B cell (primary cell): ENCODE measurements around the gene SLC7A9. TPM values are rescaled to one million over a fixed set of nuclear protein-coding genes. Genes with fewer than 3 reads are reported as not detected.

Experiments
- ATAC-seq: fragments of 200-7000 bp; cut with Tn5 transposase; one replicate; pipeline ENCODE4 v1.10.0; 2021; ENCODE audit warnings: low read depth, mild to moderate bottlenecking, moderate number of reproducible peaks, moderate library complexity
- CTCF ChIA-PET: fragments of 350-600 bp; sonication (Branson Sonifier 250); formaldehyde crosslinking; loops from one replicate; lab custom pipeline; 2021; ENCODE audit warnings: antibody characterized with exemption, inconsistent platforms; lab: Charles Lee
- POLR2A ChIA-PET: fragments of 350-600 bp; sonication (Branson Sonifier 250); formaldehyde crosslinking; loops from one replicate; lab custom pipeline; 2021; ENCODE audit warnings: antibody characterized with exemption; lab: Charles Lee
- DNase-seq: peaks from one replicate; pipeline ENCODE4 v3.0.0; 2013
- H2AFZ ChIP-seq: 2 replicates; pipeline ENCODE4 v1.6.1; 2012; ENCODE audit warnings: mild to moderate bottlenecking, low read depth, low read length; ENCODE audit not compliant: insufficient read depth, poor library complexity, severe bottlenecking
- H3K27ac ChIP-seq, 2 donors: 1 replicate in 1 of 2; 2 replicates in 1 of 2; pipeline ENCODE4 v1.5.1; 2012 to 2013; ENCODE audit warnings: low read length in 2 of 2, mild to moderate bottlenecking in 2 of 2, moderate library complexity in 1 of 2
- H3K27me3 ChIP-seq, 4 experiments: fragments of 200-600 bp in 1 of 4; sonication (generic) in 1 of 4; replicated peaks in 1 of 4; 1 replicate in 2 of 4; 2 replicates in 2 of 4; pipeline versions ENCODE4 v1.6.1 to v1.7.0; 2013 to 2016; ENCODE audit warnings: low read length in 3 of 4, mild to moderate bottlenecking in 2 of 4, mixed read lengths in 1 of 4, moderate library complexity in 1 of 4; ENCODE audit not compliant: insufficient read depth in 4 of 4, control insufficient read depth in 3 of 4; ENCODE audit errors: control extremely low read depth in 1 of 4
- H3K36me3 ChIP-seq, 2 experiments: replicated peaks in 1 of 2; 1 replicate in 1 of 2; 2 replicates in 1 of 2; pipeline versions ENCODE4 v1.6.1 to v1.7.1; 2013; ENCODE audit warnings: low read length in 1 of 2; ENCODE audit not compliant: insufficient read depth in 2 of 2, control insufficient read depth in 1 of 2; ENCODE audit errors: control extremely low read depth in 1 of 2, extremely low read depth in 1 of 2
- H3K4me1 ChIP-seq, 2 donors: fragments of 200-600 bp in 1 of 2; sonication (generic) in 1 of 2; 1 replicate in 1 of 2; 2 replicates in 1 of 2; pipeline versions ENCODE4 v1.5.1 to v1.6.1; 2013 to 2017; ENCODE audit warnings: low read length in 2 of 2; ENCODE audit not compliant: control insufficient read depth in 2 of 2, insufficient read depth in 2 of 2
- H3K4me2 ChIP-seq: replicated peaks from 2 replicates; pipeline ENCODE3; 2012; ENCODE audit warnings: mild to moderate bottlenecking, low read depth, low read length; ENCODE audit not compliant: poor library complexity, severe bottlenecking
- H3K4me3 ChIP-seq, 5 experiments: fragments of 200-600 bp in 1 of 5; sonication (generic) in 1 of 5; 1 replicate in 3 of 5; 2 replicates in 2 of 5; pipeline versions ENCODE4 v1.5.1 to v1.7.0; 2011 to 2016; ENCODE audit warnings: low read length in 4 of 5, mild to moderate bottlenecking in 4 of 5, low read depth in 2 of 5, control low read depth in 1 of 5, moderate library complexity in 1 of 5; ENCODE audit not compliant: insufficient read depth in 1 of 5; ENCODE audit errors: control extremely low read depth in 1 of 5, extremely low read depth in 1 of 5
- H3K79me2 ChIP-seq: fragments of 200-600 bp; sonication (generic); one replicate; pipeline ENCODE4 v1.6.0; 2016; ENCODE audit warnings: low read length; ENCODE audit not compliant: control insufficient read depth, insufficient read depth
- H3K9ac ChIP-seq: fragments of 200-600 bp; sonication (generic); 2 replicates; pipeline ENCODE4 v1.6.1; 2017; ENCODE audit warnings: mild to moderate bottlenecking, low read length, moderate library complexity
- H3K9me3 ChIP-seq, 3 donors: one replicate each; pipeline versions ENCODE4 v1.6.1 to v1.7.1; 2013; ENCODE audit warnings: low read length in 2 of 3; ENCODE audit not compliant: control insufficient read depth in 2 of 3, insufficient read depth in 1 of 3; ENCODE audit errors: control extremely low read depth in 1 of 3
- H4K20me1 ChIP-seq: 2 replicates; pipeline ENCODE4 v1.6.0; 2012; ENCODE audit warnings: mild to moderate bottlenecking, low read length; ENCODE audit not compliant: insufficient read depth, control insufficient read depth, poor library complexity, severe bottlenecking
- H3K27ac Mint-ChIP-seq: one replicate; pipeline ENCODE4 v1.8.0; 2021; ENCODE audit warnings: mixed read lengths
- H3K27me3 Mint-ChIP-seq: one replicate; pipeline ENCODE4 v1.8.0; 2021; ENCODE audit warnings: mixed read lengths
- H3K4me1 Mint-ChIP-seq: one replicate; pipeline ENCODE4 v1.8.0; 2021; ENCODE audit warnings: mixed read lengths
- H3K4me3 Mint-ChIP-seq: one replicate; pipeline ENCODE4 v1.8.0; 2021; ENCODE audit warnings: mixed read lengths
- H3K9me3 Mint-ChIP-seq: one replicate; pipeline ENCODE4 v1.8.0; 2022; ENCODE audit warnings: mixed read lengths; ENCODE audit not compliant: insufficient read depth
- CTCF ChIP-seq: fragments of 200-600 bp; IDR thresholded peaks from one replicate; pipeline ENCODE4 v1.8.0; 2022; ENCODE audit warnings: antibody characterized with exemption, mild to moderate bottlenecking
- EZH2 ChIP-seq: IDR thresholded peaks from 2 replicates; pipeline ENCODE4 v1.6.1; 2012; ENCODE audit warnings: borderline replicate concordance, low read depth, mild to moderate bottlenecking, moderate library complexity, low read length; ENCODE audit not compliant: insufficient read depth, poor library complexity, severe bottlenecking
- WGBS: methylation state at CpG from one replicate; pipeline ENCODE4 v1.1.5; 2013; ENCODE audit warnings: missing lambda C conversion rate; ENCODE audit not compliant: insufficient coverage; 5-methylcytosine and 5-hydroxymethylcytosine counted together
- intact Hi-C: fragments of 100-400 bp; cut with micrococcal nuclease; formaldehyde crosslinking; loops from one replicate; pipeline ENCODE4 v1.10.0; 2022
- polyA plus RNA-seq: library from polyadenylated mRNA; depleted of rRNA; stranded (reverse); fragments of >200 nt; gene quantifications from 2 replicates; pipeline ENCODE4 v1.2.3, GENCODE V29; 2012
- total RNA-seq, 2 donors: library from RNA; stranded (reverse); fragments of 120-200 nt in 1 of 2; gene quantifications; 1 replicate in 1 of 2; 2 replicates in 1 of 2; pipeline versions ENCODE4 v1.2.3 to v1.2.4, GENCODE V29; 2013 to 2022

Gene SLC7A9
- total and polyA plus RNA-seq, 2 donors (not counting 1 experiment from before 2014, with no cell fraction given): 0.19 to 0.62 TPM

GRCh38 chr19:32819419-32820400 lies 49.9 kb downstream of the SLC7A9 start:
- Mint-ChIP-seq H3K4me3 (no peak overlapping the region), H3K27ac (no peak overlapping the region), H3K4me1 (no peaks in the 10 kb centered on the region), H3K27me3 (peaks cover 39% of the 10 kb centered on the region), H3K9me3 (no peaks in the 10 kb centered on the region)
- H3K27me3 ChIP-seq: peaks cover 0 to 3% (median under 1%) of the 10 kb centered on the region in 4 experiments
- POLR2A ChIA-PET: no interaction called here
- H3K27ac ChIP-seq: no peak overlapping the region
- no peaks in the 10 kb centered on the region for H3K36me3 ChIP-seq
- CTCF ChIA-PET: no interaction called here
- no peaks in the 10 kb centered on the region for H4K20me1 ChIP-seq
- intact Hi-C loops: no loop called here
- no peak overlapping the region for H3K4me3 ChIP-seq
- no peaks in the 10 kb centered on the region for H3K4me1 ChIP-seq
- H2AFZ ChIP-seq: no peak overlapping the region
- H3K9me3 ChIP-seq: peaks cover 0 to 7% (median 0%) of the 10 kb centered on the region in 3 donors
- H3K79me2 ChIP-seq: no peaks in the 10 kb centered on the region
- H3K9ac ChIP-seq: no peak overlapping the region
- DNase-seq (no peak), ATAC-seq (no peak)
- TF ChIP-seq CTCF (no peak), EZH2 (no peak)
- WGBS: 59% methylated on average over 13 of the region's 17 CpGs
- no peak overlapping the region for H3K4me2 ChIP-seq

GRCh38 chr19:32818536-32818935 lies 51.0 kb downstream of the SLC7A9 start:
- Histone ChIP-seq H2AFZ (no peak overlapping the region), H3K9ac (no peak overlapping the region), H3K27me3 (peaks cover 0 to 2% (median 0%) of the 10 kb centered on the region in 4 experiments), H4K20me1 (no peaks in the 10 kb centered on the region), H3K9me3 (peaks cover 0 to 3% (median 0%) of the 10 kb centered on the region in 3 donors), H3K79me2 (no peaks in the 10 kb centered on the region), H3K4me2 (no peak overlapping the region), H3K4me1 (no peaks in the 10 kb centered on the region), H3K27ac (no peak overlapping the region), H3K36me3 (no peaks in the 10 kb centered on the region), H3K4me3 (no peak overlapping the region)
- H3K27me3 Mint-ChIP-seq: peaks cover 37% of the 10 kb centered on the region
- no peak for ATAC-seq
- DNase-seq: no peak
- ChIA-PET CTCF (no interaction called here), POLR2A (no interaction called here)
- intact Hi-C loops: no loop called here
- WGBS: 84% methylated on average over 8 of the region's 8 CpGs
- H3K4me1 Mint-ChIP-seq: no peaks in the 10 kb centered on the region
- no peak overlapping the region for H3K4me3 Mint-ChIP-seq
- H3K9me3 Mint-ChIP-seq: no peaks in the 10 kb centered on the region
- TF ChIP-seq EZH2 (no peak), CTCF (no peak)
- H3K27ac Mint-ChIP-seq: no peak overlapping the region
